ENCODE data around the gene CTSF. TPM values are rescaled to one million over a fixed set of nuclear protein-coding genes. Genes with fewer than 3 reads are reported as not detected.
A peak's percentile ranks its signal among the peaks of the same experiment; 100 is the strongest.
"Not testable (repeated sequence)": the region's sequence is repeated elsewhere in the genome, so short reads cannot be mapped to it uniquely, and the experiment has no call there.

Gene CTSF
- total RNA-seq, 4 donors from 2014 or later = 49.1 to 87.0 (median 60.6) TPM

DNA sequence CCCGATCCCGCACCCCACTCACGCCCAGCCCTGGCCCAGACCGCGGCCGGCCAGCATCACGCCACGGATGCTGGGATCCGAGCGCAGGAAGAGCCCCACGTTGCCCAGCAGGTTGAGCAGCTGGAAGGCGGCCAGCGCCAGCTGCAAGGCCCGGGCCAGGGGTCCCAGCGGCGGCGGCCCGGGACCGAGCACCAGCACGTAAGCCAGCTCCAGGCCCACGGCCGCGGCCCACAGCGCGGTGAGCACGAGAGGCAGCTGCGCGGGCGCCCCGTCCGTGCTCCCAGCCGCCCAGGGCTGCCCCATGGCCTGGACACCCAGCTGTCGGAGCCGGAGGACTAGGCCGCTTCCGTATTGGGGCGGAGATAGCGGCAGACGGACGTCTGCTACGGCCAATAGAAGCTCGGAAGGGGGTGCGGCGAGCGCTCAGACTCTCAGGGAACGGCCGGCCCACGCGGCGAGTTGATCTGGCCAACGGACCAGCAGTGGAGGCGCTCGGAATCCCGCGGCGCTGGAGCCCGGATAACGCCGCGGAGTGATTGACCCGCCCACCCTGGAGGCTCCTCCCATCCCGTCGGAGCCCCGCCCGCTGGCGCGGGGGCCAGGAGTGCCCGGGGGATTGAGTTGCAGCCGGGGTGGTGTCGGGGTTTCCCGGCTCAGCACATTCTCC is 22.6 kb downstream of the CTSF start, which contains the start of gene ZDHHC24:
TSS of gene ZDHHC24 (minus strand) at position 348 of the 667 bp plus-strand sequence. CDS start at position 303, 45 bp downstream.
- TF ChIP-seq POLR2A (IDR thresholded peaks at IDR 0.05) = peak; percentile 49 to 75
- TF ChIP-seq, protein P1, sequence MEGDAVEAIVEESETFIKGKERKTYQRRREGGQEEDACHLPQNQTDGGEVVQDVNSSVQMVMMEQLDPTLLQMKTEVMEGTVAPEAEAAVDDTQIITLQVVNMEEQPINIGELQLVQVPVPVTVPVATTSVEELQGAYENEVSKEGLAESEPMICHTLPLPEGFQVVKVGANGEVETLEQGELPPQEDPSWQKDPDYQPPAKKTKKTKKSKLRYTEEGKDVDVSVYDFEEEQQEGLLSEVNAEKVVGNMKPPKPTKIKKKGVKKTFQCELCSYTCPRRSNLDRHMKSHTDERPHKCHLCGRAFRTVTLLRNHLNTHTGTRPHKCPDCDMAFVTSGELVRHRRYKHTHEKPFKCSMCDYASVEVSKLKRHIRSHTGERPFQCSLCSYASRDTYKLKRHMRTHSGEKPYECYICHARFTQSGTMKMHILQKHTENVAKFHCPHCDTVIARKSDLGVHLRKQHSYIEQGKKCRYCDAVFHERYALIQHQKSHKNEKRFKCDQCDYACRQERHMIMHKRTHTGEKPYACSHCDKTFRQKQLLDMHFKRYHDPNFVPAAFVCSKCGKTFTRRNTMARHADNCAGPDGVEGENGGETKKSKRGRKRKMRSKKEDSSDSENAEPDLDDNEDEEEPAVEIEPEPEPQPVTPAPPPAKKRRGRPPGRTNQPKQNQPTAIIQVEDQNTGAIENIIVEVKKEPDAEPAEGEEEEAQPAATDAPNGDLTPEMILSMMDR (IDR thresholded peaks at IDR 0.05 in 4 of 5, conservative IDR thresholded peaks at IDR 0.05 in 1 of 5) = no peak
- in situ Hi-C loops (cut with MboI; ENCODE audit: low sequenced_read_pairs in 4 of 4) = no loop called here
- Histone ChIP-seq H3K27me3 (no peaks in the 10 kb centered on the region), H3K27ac (peak within 1 kb of the TSS; percentile 79 to 94 (median 91)), H3K36me3 (peaks cover 0 to 4% of the 10 kb centered on the region in 2 donors), H3K4me3 (peak within 1 kb of the TSS; percentile 70 to 99 (median 80)), H3K4me1 (peaks cover 25 to 50% of the 10 kb centered on the region in 2 donors), H3K9me3 (no peaks in the 10 kb centered on the region)
- DNase-seq = peak; percentile 96 to 97
- intact Hi-C loops (cut with DNase I; ENCODE audit: low total_unique reads) = loop anchor here (1.0 to 2.0 kb wide), 3 partner anchors 22 to 132 kb away; partner anchors contain the start of genes CCDC87 and CCS
- ATAC-seq = peak; percentile 86 to 92

DNA sequence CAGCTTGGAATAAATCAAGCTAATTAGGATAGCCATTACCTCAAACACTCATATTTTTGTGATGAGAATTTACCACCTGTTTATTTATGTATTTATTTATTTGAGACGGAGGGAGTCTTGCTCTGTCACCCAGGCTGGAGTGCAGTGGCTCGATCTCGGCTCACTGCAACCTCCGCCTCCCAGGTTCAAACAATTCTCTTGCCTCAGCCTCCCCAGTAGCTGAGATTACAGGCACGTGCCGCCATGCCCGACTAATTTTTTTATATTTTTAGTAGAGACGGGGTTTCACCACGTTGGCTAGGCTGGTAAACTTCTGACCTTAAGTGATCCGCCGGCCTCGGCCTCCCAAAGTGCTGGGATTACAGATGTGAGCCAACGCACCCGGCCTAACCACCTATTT is 23.5 kb downstream of the CTSF start:
- not testable (repeated sequence) for DNase-seq

DNA sequence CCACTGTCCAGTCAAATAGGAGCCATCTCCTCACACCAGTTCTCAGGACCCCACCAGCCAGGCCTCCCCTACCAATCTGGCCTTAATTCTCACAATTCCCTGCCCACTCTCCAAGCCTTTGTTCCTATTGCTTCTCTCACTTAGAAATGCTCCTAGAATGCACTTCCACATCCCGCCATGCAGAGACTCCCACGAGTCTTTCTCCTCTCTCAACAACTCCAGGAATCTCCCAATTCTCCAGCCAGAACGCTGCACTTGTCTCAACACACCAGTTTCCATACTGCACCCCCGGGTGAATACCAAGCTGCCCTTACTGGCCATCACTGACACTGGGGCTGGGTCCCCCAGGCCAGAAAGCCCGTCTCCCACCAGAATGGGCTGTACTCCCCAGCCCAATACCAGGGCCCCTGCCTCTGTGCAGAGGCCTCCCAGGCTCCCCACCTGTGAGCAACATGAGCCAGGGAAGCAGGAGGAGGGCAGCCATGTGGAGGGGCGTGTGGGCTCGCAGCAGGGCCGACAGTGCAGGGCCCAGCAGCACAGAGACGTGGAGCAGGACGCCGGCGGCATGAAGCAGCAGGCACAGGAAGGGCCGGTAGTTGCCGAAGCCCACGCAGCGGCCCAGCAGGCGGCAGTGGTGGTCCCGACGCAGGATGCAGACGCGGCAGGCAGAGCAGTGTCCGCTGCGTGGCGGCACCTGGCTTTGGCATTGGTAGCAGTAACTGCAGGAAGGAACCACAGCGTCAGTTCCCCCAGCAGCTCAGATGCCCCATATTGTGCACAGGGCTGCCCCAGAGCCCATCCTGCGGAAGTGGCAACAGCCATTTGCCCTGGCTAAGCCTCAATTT is 24.9 kb downstream of the CTSF start:
- in situ Hi-C loops (cut with MboI; ENCODE audit: low sequenced_read_pairs in 4 of 4) (no loop called here), intact Hi-C loops (cut with DNase I; ENCODE audit: low total_unique reads) (no loop called here)
- DNase-seq (no peak), ATAC-seq (no peak)
- H3K36me3 ChIP-seq = peaks cover 0 to 11% of the 10 kb centered on the region in 2 donors
- peaks cover 25 to 46% of the 10 kb centered on the region in 2 donors for H3K4me1 ChIP-seq
- H3K27me3 ChIP-seq = no peaks in the 10 kb centered on the region
- TF ChIP-seq POLR2A (IDR thresholded peaks at IDR 0.05) = no peak
- TF ChIP-seq, protein P1 (IDR thresholded peaks at IDR 0.05 in 4 of 5, conservative IDR thresholded peaks at IDR 0.05 in 1 of 5) = peak in 1 of 5 experiments; percentile 20
- no peaks in the 10 kb centered on the region for H3K9me3 ChIP-seq
- peak overlapping the region in 2 of 4 donors; percentile 18 to 41 for H3K27ac ChIP-seq
- H3K4me3 ChIP-seq = no peak overlapping the region

More for the DNA sequence above, 23.5 kb downstream of the CTSF start:
- H3K27ac ChIP-seq = peak overlapping the region; percentile 79 to 94 (median 91)
- in situ Hi-C loops (cut with MboI; ENCODE audit: low sequenced_read_pairs in 4 of 4); ATAC-seq; H3K9me3 ChIP-seq; H3K27me3 ChIP-seq; H3K36me3 ChIP-seq; intact Hi-C loops (cut with DNase I; ENCODE audit: low total_unique reads): not testable (repeated sequence)
- peaks cover 25 to 50% of the 10 kb centered on the region in 2 donors for H3K4me1 ChIP-seq
- peak overlapping the region; percentile 70 to 99 (median 80) for H3K4me3 ChIP-seq

DNA sequence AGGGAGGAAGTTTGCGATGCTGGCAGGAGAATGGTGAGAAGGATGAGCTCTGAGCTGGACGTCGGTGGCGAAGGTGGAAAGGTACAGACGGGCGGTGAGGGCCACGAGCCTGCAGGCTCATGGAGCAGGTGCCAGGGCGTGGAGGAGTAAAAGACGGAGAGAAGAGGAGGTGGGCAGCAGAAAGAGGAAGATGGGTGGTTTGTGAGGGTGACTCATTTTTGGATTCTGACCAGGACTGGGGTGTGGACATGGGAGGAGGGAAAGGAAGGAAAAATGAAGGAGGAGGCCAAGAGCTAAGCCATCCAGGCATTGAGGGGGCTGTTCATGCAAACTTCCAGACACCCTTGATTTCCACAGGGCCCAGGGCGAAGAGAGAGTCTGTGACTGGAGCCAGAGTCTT is 26.0 kb downstream of the CTSF start:
- Histone ChIP-seq H3K4me3 (no peak overlapping the region), H3K27ac (peak overlapping the region in 1 of 4 donors; percentile 36), H3K36me3 (peaks cover 0 to 13% of the 10 kb centered on the region in 2 donors), H3K27me3 (no peaks in the 10 kb centered on the region), H3K9me3 (no peaks in the 10 kb centered on the region), H3K4me1 (peaks cover 19 to 34% of the 10 kb centered on the region in 2 donors)
- in situ Hi-C loops (cut with MboI; ENCODE audit: low sequenced_read_pairs in 4 of 4) (no loop called here), intact Hi-C loops (cut with DNase I; ENCODE audit: low total_unique reads) (no loop called here)
- no peak for DNase-seq
- no peak for TF ChIP-seq POLR2A (IDR thresholded peaks at IDR 0.05)
- TF ChIP-seq, protein P1 (IDR thresholded peaks at IDR 0.05 in 4 of 5, conservative IDR thresholded peaks at IDR 0.05 in 1 of 5) = no peak
- ATAC-seq = no peak

DNA sequence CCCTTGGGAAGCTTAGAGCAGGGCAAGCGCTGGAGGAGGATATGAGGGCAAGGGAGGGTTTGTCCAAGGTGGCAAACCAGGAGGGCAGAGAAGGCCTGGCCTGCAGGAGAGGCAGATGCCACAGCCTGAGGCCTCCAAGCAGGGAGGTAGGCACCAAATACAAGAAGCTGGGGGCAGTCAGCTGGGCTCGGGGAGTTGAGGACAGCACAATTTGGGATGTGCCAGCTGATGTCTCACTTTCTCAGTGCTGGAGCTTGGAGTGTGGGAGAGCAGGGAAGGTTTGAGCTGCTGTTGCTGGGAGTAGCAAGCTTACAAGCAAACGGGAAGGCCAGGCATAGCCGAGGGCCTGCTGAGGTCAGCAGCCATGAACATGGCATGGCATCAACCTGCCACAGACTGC is 26.5 kb downstream of the CTSF start:
- no peak for ATAC-seq
- Histone ChIP-seq H3K4me1 (peaks cover 14 to 30% of the 10 kb centered on the region in 2 donors), H3K27ac (peak overlapping the region in 1 of 4 donors; percentile 36), H3K9me3 (no peaks in the 10 kb centered on the region), H3K27me3 (no peaks in the 10 kb centered on the region), H3K4me3 (no peak overlapping the region), H3K36me3 (peaks cover 0 to 18% of the 10 kb centered on the region in 2 donors)
- in situ Hi-C loops (cut with MboI; ENCODE audit: low sequenced_read_pairs in 4 of 4) = no loop called here
- TF ChIP-seq, protein P1 (IDR thresholded peaks at IDR 0.05 in 4 of 5, conservative IDR thresholded peaks at IDR 0.05 in 1 of 5) = no peak
- no peak for TF ChIP-seq POLR2A (IDR thresholded peaks at IDR 0.05)
- intact Hi-C loops (cut with DNase I; ENCODE audit: low total_unique reads) = no loop called here
- no peak for DNase-seq

DNA sequence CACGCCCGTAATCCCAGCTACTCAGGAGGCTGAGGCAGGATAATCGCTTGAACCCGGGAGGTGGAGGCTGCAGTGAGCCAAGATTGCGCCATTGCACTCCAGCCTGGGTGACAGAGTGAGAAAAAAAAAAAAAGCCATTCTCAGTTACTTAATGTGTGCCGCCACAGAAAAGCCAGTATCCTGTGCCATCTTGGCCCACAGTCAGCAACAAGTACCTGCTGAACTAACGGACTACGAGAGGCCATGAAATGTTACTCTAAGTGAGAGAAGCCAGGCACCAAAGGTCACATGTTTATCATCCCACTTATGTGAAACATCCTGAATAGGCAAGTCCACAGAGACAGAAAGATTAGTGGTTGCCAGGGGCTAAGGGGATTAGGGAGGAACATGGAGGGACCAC is 27.8 kb downstream of the CTSF start:
- H3K27me3 ChIP-seq; H3K9me3 ChIP-seq; H3K4me3 ChIP-seq; H3K27ac ChIP-seq; intact Hi-C loops (cut with DNase I; ENCODE audit: low total_unique reads); DNase-seq; ATAC-seq; in situ Hi-C loops (cut with MboI; ENCODE audit: low sequenced_read_pairs in 4 of 4): not testable (repeated sequence)
- H3K36me3 ChIP-seq = peaks cover 0 to 28% of the 10 kb centered on the region in 2 donors
- peaks cover 7 to 22% of the 10 kb centered on the region in 2 donors for H3K4me1 ChIP-seq

All from gastrocnemius medialis (tissue), 4 donors.